CD4-positive, alpha-beta T cell treated with Interleukin-2 at 100 ng/mL for 4 hours (primary cell): ENCODE results near the gene OPA3.
"Not testable (repeated sequence)": the region's sequence is repeated elsewhere in the genome, so short reads cannot be mapped to it uniquely, and the experiment has no call there.

ENCODE experiments used
- DNase-seq: peaks from one replicate; pipeline ENCODE4 v3.0.0-alpha.2; 2020; ENCODE audit warnings: low spot score

Gene OPA3

GRCh38 chr19:45584332-45585157, at the start of gene OPA3:
TSS of gene OPA3 (minus strand) at chr19:45584802. CDS start at chr19:45584764, 38 bp downstream.
- DNase-seq, result peak; percentile 99

- DNase-seq, result peak; percentile 34
Measured at GRCh38 chr19:45632468-45633196, 48.0 kb upstream of the OPA3 start.

GRCh38 chr19:45630463-45630862, 45.9 kb upstream of the OPA3 start:
- peak; percentile 13 for DNase-seq

- no peak for DNase-seq
Measured at GRCh38 chr19:45629704-45630103, 45.1 kb upstream of the OPA3 start.

GRCh38 chr19:45628219-45628618, 43.6 kb upstream of the OPA3 start:
- not testable (repeated sequence) for DNase-seq

- DNase-seq, result no peak
Measured at GRCh38 chr19:45623984-45624383, 39.4 kb upstream of the OPA3 start.

- no peak for DNase-seq
Measured at GRCh38 chr19:45621976-45622503, 37.4 kb upstream of the OPA3 start.

GRCh38 chr19:45621389-45621788, 36.8 kb upstream of the OPA3 start:
- DNase-seq, result no peak

- DNase-seq, result no peak
Measured at GRCh38 chr19:45616704-45617017, 32.1 kb upstream of the OPA3 start.

GRCh38 chr19:45615795-45616703, 31.4 kb upstream of the OPA3 start:
- DNase-seq, result peak; percentile 66

GRCh38 chr19:45615056-45615455, 30.5 kb upstream of the OPA3 start:
- DNase-seq, result not testable (repeated sequence)

GRCh38 chr19:45613926-45614725, 29.5 kb upstream of the OPA3 start:
- DNase-seq, result peak; percentile 56

- no peak for DNase-seq
Measured at GRCh38 chr19:45608948-45609347, 24.3 kb upstream of the OPA3 start.

GRCh38 chr19:45607071-45608029, 22.7 kb upstream of the OPA3 start:
- peak; percentile 43 for DNase-seq

GRCh38 chr19:45601524-45602374, 17.1 kb upstream of the OPA3 start, which contains the start of gene GPR4:
TSS of gene GPR4 (minus strand) at chr19:45602212. CDS start at chr19:45591866, 10,346 bp downstream.
- DNase-seq, result no peak

- DNase-seq, result no peak
Measured at GRCh38 chr19:45601115-45601514, 16.5 kb upstream of the OPA3 start.

GRCh38 chr19:45600340-45600885, 15.8 kb upstream of the OPA3 start:
- no peak for DNase-seq

- DNase-seq, result no peak
Measured at GRCh38 chr19:45599286-45599685, 14.7 kb upstream of the OPA3 start.
